GM21576 (cell line): ENCODE results near the gene HYI.
"Not testable (repeated sequence)": the region's sequence is repeated elsewhere in the genome, so short reads cannot be mapped to it uniquely, and the experiment has no call there.

ENCODE experiments used
- ATAC-seq: cut with Tn5 transposase; IDR thresholded peaks from one replicate; pipeline ENCODE4 v1.9.1; 2021; ENCODE audit warnings: mild to moderate bottlenecking, moderate library complexity; ENCODE audit not compliant: unreplicated experiment

HYI gene

DNA sequence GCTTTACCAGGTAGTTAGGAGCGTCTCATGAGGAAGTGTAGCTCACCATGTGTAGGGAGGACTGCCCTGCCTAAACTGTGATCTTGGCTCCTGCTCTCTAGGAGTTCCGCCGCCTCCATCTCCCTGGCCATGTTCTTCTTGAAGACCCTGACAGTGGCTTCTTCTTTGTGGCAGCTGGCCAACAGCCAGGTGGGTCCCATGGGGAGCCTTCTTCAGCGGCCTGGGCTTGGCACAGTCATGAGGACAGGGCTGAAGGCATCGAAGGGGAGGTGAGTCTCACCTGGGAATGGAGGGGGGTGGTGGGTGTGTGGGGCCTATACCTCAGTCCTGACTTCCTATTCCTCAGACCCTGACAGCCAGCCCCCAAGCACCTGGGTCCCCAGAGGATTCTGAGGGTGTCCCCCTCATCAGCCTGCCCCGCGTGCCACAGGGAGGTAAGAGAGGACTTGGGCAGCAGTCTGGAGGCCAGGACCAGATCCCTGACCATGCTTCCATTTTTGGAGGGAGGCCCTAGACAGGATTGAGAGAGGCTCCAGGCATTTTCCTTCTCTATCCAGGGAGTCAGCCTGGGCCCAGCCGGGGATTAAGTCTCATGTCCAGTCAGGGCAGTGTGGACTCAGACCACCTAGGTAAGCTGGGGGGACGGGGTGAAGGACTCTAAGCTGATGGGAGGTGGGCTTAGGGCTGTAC lies 21.4 kb downstream of the HYI start:
- ATAC-seq, result no peak

DNA sequence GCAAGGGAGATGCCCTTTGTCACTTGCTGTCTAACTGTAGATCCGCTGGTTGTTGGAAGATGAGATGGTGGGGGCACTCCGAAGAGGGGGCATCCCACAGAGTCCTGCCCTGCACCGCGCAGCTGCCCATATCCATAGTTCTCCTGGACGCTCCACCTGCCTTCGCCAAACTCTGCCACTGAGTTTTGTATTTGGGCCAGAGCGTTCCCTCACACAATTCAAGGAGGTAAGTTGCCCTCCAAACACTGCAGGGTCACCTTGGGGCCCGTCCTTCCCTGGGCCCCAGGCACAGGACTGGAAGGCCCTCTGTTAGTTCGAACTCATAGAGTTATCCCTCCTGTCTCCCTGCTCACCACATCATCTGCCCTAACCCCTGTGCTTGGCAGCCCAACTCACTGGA lies 22.1 kb downstream of the HYI start:
- ATAC-seq, result no peak

GRCh38 chr1:43430831-43431230 lies 22.9 kb downstream of the HYI start:
- no peak for ATAC-seq

DNA sequence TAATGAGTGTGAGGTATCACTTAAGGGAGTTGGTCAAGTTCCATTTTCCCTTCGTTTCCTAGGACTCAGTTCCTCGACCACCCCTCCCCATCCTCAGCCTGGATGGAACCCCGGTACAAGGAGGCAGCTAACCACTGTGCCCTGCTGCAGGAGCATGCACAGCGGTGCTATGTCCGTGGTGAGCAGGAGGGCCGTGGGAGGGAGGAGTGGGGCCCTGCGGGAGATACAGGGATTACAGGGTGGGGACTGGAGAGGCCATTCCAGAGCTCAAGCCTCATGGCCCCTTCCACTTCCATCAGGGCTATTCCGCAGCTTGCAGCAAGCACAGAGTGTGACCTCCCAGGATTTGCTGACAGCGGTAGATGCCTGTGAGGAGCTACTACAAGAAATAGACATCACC lies 25.8 kb downstream of the HYI start:
- ATAC-seq, result no peak

- no peak for ATAC-seq
Observed at GRCh38 chr1:43427524-43427923, 26.2 kb downstream of the HYI start.

DNA sequence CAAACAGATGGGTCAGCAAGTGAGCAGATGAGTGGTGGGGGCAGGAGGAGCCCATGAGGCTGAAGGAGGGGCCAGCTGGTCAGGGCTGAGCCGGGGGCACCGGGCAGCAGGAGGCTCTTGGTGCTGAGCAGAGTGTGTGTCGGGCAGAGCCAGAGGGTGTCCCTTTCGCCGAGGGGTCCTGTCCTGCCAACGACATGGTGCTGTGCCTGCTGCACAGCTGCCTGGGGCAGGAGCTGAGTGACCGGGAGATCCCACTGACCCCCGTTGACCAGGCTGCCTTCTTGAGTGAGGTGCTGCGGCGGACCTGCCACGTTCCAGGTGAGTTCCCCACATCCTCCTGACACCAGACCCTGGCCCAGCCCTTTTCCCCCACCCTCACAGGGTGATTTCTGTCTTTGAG lies 27.5 kb downstream of the HYI start:
- no peak for ATAC-seq

- ATAC-seq, result no peak
Observed at GRCh38 chr1:43425045-43425444, 28.7 kb downstream of the HYI start.

DNA sequence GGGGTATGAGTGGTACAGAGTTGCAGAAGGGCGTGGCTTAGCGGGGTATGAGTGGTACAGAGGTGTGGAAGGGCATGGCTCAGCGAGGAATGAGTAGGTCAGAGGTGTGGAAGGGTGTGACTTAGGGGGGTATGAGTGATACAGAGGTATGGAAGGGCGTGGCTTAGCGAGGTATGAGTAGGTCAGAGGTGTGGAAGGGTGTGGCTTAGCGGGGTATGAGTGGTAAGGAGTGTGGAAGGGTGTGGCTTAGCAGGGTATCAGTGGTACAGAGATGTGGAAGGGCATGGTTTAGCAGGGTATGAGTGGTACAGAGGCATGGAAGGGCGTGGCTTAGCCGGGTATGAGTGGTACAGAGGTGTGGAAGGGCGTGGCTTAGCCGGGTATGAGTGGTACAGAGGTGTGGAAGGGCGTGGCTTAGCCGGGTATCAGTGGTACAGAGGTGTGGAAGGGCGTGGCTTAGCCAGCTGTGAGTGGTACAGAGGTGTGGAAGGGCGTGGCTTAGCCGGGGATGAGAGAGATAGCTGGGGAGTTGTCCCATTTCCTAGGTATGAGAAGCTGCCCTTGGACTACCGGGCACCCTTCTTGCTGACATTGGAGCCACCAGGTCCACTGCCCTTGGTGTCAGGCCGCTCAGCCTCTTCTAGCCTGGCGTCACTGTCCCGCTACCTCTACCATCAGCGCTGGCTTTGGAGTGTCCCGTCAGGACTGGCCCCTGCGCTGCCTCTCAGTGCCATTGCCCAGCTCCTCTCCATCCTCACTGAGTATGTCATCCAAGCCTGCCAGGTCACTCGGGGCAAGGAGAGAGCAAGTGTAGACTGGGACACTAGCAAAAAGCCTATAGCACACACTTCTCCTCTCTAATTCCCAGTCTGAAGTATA lies 29.8 kb downstream of the HYI start:
- ATAC-seq, result no peak

- ATAC-seq, result no peak
Observed at GRCh38 chr1:43422995-43423671, 30.6 kb downstream of the HYI start.

GRCh38 chr1:43421976-43422750 lies 31.6 kb downstream of the HYI start:
- ATAC-seq, result no peak

DNA sequence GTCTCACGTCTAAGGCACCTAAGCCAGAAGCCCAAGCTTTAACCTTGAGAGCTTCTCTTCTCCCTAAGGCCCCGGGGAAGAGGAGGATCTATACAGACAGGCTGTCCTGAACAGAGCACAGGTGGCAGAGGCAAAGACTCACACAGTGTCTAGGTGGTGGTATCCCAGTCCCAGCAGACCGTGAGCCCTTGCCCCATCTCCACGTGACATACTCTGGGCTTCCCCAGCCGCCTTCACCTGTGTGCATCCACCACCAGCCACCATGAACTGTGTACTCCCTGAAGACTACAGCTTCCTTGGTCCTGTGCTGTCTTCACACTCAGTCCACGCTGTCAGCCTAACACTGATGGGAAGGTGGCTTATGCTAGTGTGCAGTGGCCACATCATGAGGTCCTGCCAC lies 32.3 kb downstream of the HYI start:
- ATAC-seq, result no peak

DNA sequence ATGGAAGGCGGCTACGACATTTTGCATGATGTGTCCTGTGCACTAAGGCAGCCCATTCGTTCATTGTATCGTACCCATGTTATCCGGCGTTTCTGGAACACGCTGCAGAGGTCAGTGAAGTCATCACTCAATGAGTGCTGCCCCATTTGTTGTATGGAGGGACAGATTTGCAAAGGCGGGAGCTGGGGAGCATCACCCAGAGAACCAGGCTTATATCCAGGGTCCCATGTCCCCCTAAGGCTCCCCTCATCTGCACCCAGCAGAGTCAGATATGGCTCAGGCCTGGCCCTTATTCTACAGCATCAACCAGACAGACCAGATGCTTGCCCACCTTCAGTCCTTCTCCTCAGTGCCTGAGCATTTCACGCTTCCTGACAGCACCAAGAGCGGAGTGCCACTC lies 32.9 kb downstream of the HYI start:
- no peak for ATAC-seq

GRCh38 chr1:43419627-43420425 lies 33.9 kb downstream of the HYI start:
- no peak for ATAC-seq

- no peak for ATAC-seq
Observed at GRCh38 chr1:43418858-43419257, 34.9 kb downstream of the HYI start.

GRCh38 chr1:43415901-43416300 lies 37.8 kb downstream of the HYI start:
- no peak for ATAC-seq

DNA sequence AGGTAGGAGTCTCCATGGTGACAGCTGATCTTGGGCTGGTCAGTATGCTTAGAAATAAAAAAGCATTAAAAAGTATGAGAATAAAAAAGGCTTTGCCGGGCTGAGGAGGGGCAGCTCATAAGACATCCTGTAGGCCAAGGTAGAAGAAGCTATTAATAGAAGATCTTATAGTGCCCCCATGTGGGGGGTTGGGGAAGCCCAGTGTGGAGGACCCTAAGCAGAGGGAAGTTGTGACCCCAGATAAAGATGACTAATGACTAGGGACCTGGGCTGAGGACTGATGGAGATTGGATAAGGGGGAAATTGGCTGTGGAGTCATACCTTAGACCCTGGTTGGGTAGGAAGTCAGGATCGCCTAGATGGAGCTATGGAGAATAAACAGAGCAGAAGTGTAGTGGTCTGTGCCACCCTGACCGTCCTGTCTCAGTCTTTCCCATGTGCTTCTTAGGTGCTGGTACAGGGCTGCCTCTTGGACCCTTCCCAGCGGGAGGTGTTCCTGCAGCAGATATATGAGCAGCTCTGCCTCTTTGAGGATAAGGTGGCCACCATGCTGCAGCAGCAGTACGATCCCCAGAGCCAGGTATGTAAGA lies 39.0 kb downstream of the HYI start:
- no peak for ATAC-seq

- ATAC-seq, result not testable (repeated sequence)
Observed at GRCh38 chr1:43413426-43413825, 40.3 kb downstream of the HYI start.

- ATAC-seq, result no peak
Observed at GRCh38 chr1:43410571-43410970, 43.2 kb downstream of the HYI start.

- no peak for ATAC-seq
Observed at GRCh38 chr1:43405876-43406234, 47.9 kb downstream of the HYI start.
